GM18907 (cell line): Measurements from ENCODE around the gene ROPN1L.
A peak's percentile ranks its signal among the peaks of the same experiment; 100 is the strongest.
"Not testable (repeated sequence)": the region's sequence is repeated elsewhere in the genome, so short reads cannot be mapped to it uniquely, and the experiment has no call there.

Source experiments
- ATAC-seq: cut with Tn5 transposase; IDR thresholded peaks from one replicate; pipeline ENCODE4 v1.9.1; 2021; ENCODE audit warnings: mild to moderate bottlenecking, moderate library complexity; ENCODE audit not compliant: unreplicated experiment

ROPN1L gene

DNA sequence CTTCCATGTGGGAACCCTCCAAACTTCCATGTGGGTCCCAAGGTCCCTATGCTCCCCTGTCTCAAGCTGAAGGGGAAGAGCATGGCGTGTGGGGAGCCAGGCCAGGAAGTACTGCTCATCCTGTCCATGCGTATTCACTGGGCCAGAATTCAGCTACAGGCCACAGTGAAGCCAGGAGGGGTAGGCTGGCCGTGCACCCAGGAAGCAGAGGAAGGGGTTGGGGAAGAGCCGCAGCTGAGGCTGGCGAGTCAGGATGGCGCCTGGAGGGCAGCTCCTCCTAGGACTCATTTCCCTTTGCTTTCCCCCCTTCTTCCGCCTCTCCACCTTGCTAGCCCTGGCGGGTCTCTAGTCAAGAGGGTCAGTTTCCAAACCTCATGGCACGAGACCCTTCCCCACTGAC lies 57.4 kb downstream of the ROPN1L start:
- ATAC-seq, result no peak

- no peak for ATAC-seq
Observed at GRCh38 chr5:10499776-10500175, 58.1 kb downstream of the ROPN1L start.

- no peak for ATAC-seq
Observed at GRCh38 chr5:10500669-10501068, 59.0 kb downstream of the ROPN1L start.

- no peak for ATAC-seq
Observed at GRCh38 chr5:10501554-10502075, 59.9 kb downstream of the ROPN1L start.

DNA sequence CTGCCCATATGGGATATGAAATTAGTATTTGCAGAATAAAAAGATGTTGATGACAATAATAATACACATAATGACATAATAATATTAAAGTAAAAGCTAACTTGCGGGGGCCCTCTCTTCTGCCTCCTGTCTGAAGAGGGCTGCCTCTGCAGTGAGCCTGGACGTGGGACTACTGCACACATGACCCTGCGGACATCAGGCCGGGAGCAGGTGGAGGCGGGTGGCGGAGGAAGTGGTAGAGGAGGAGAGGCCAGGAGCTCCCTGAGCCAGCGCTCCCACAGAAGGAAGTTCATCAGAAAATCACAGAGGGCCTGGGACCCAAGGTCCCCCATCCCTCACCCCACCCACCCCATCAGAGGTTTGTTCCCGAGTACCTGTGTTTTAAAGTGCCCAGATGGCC lies 60.5 kb downstream of the ROPN1L start:
- ATAC-seq, result no peak

DNA sequence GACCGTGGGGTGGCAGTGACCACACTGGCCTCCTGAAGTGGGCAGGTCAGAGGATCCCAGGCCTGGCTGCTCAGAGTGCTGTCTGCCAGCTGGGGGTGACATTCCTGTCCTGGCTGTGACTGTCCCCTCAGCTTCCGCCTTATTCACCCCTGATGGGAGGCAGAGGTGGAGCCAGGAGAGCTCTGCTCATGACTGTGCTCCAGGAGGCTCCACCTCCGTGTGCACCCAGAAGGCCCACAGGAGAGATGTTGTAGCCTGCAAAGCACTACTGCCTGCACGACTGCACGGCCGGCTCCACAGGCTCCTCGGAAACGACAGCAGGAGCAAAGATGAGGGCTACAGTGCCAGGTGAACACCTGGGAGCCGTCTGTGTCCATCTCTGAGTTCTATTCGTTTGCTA lies 60.9 kb downstream of the ROPN1L start:
- no peak for ATAC-seq

- ATAC-seq, result no peak
Observed at GRCh38 chr5:10503321-10503720, 61.6 kb downstream of the ROPN1L start.

DNA sequence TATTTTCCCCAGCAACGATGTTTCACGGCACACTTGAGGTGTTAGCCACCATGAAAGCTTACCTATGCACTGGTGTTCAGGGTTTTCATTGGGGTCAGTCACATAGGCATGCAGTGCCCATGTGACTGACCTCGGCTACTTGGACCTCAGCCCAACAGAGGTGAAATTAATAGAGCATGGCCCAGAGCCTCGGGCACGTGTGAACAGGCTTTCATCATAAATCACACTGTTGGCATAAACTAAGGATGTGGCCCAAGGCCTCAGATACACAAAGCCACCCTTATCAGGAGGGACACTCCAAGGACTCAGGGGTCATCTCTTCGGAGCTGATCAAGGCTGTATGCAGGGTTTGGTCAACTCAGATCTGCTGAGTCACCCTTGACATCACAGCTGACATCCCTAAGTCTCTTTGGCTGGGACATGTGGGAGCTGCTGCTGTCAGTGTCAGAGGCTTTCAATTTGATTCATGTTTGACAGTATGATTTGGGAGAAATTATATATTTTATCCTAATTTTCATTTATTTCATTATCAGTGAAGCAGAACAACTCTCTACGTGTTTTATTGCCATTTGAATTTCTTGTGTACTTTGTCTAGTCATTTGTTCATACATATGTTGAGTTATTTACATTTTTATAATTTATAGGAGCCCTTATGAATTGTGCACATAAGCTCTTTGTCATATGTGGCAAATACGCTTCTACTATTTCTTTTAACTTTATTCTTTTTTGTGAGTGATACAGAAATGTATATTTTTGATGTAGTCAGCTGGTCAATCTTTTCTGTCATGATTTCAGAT lies 62.5 kb downstream of the ROPN1L start:
- no peak for ATAC-seq

- peak; percentile 80 for ATAC-seq
Observed at GRCh38 chr5:10505517-10506095, 63.9 kb downstream of the ROPN1L start.

GRCh38 chr5:10506535-10506934 lies 64.9 kb downstream of the ROPN1L start:
- ATAC-seq, result no peak

GRCh38 chr5:10507575-10508096 lies 66.0 kb downstream of the ROPN1L start:
- no peak for ATAC-seq

- no peak for ATAC-seq
Observed at GRCh38 chr5:10509575-10509974, 67.9 kb downstream of the ROPN1L start.

- no peak for ATAC-seq
Observed at GRCh38 chr5:10511741-10512640, 70.3 kb downstream of the ROPN1L start.

GRCh38 chr5:10513501-10514442 lies 72.1 kb downstream of the ROPN1L start:
- ATAC-seq, result no peak

- ATAC-seq, result not testable (repeated sequence)
Observed at GRCh38 chr5:10514572-10514971, 72.9 kb downstream of the ROPN1L start.
